Measurements from ENCODE around the gene ZBTB20. TPM values are rescaled to one million over a fixed set of nuclear protein-coding genes. Genes with fewer than 3 reads are reported as not detected.

Gene ZBTB20
- total RNA-seq, 1 donor from 2014 or later: 32.5 TPM

GRCh38 chr3:114329823-114330222 is 817.3 kb downstream of the ZBTB20 start:
- TF ChIP-seq CTCF (IDR thresholded peaks at IDR 0.05; ENCODE audit: insufficient read depth, low read length, poor library complexity, severe bottlenecking): no peak
- no peak for DNase-seq (ENCODE audit: low read depth)
- no peaks in the 10 kb centered on the region for H3K27me3 ChIP-seq (ENCODE audit: control insufficient read depth, insufficient read depth, low read length)
- no peak overlapping the region for H3K4me3 ChIP-seq (ENCODE audit: low read depth, low read length)
- H3K36me3 ChIP-seq (ENCODE audit: control insufficient read depth, insufficient read depth, low read length): no peaks in the 10 kb centered on the region

GRCh38 chr3:114328345-114328744 is 818.7 kb downstream of the ZBTB20 start:
- H3K4me3 ChIP-seq (ENCODE audit: low read depth, low read length): no peak overlapping the region
- DNase-seq (ENCODE audit: low read depth): no peak
- TF ChIP-seq CTCF (IDR thresholded peaks at IDR 0.05; ENCODE audit: insufficient read depth, low read length, poor library complexity, severe bottlenecking): no peak
- no peaks in the 10 kb centered on the region for H3K27me3 ChIP-seq (ENCODE audit: control insufficient read depth, insufficient read depth, low read length)
- H3K36me3 ChIP-seq (ENCODE audit: control insufficient read depth, insufficient read depth, low read length): no peaks in the 10 kb centered on the region

- no peak for TF ChIP-seq CTCF (IDR thresholded peaks at IDR 0.05; ENCODE audit: insufficient read depth, low read length, poor library complexity, severe bottlenecking)
- H3K27me3 ChIP-seq (ENCODE audit: control insufficient read depth, insufficient read depth, low read length): no peaks in the 10 kb centered on the region
- no peak for DNase-seq (ENCODE audit: low read depth)
- no peak overlapping the region for H3K4me3 ChIP-seq (ENCODE audit: low read depth, low read length)
- H3K36me3 ChIP-seq (ENCODE audit: control insufficient read depth, insufficient read depth, low read length): no peaks in the 10 kb centered on the region
Observed at GRCh38 chr3:114327665-114328064, 819.4 kb downstream of the ZBTB20 start.

GRCh38 chr3:114323546-114324254 is 823.4 kb downstream of the ZBTB20 start:
- TF ChIP-seq CTCF (IDR thresholded peaks at IDR 0.05; ENCODE audit: insufficient read depth, low read length, poor library complexity, severe bottlenecking): no peak
- no peak for DNase-seq (ENCODE audit: low read depth)
- Histone ChIP-seq H3K36me3 (ENCODE audit: control insufficient read depth, insufficient read depth, low read length) (no peaks in the 10 kb centered on the region), H3K27me3 (ENCODE audit: control insufficient read depth, insufficient read depth, low read length) (no peaks in the 10 kb centered on the region), H3K4me3 (ENCODE audit: low read depth, low read length) (no peak overlapping the region)

GRCh38 chr3:114320246-114320645 is 826.8 kb downstream of the ZBTB20 start:
- H3K4me3 ChIP-seq (ENCODE audit: low read depth, low read length): no peak overlapping the region
- DNase-seq (ENCODE audit: low read depth): no peak
- TF ChIP-seq CTCF (IDR thresholded peaks at IDR 0.05; ENCODE audit: insufficient read depth, low read length, poor library complexity, severe bottlenecking): no peak
- H3K27me3 ChIP-seq (ENCODE audit: control insufficient read depth, insufficient read depth, low read length): no peaks in the 10 kb centered on the region
- no peaks in the 10 kb centered on the region for H3K36me3 ChIP-seq (ENCODE audit: control insufficient read depth, insufficient read depth, low read length)

GRCh38 chr3:114319453-114319852 is 827.6 kb downstream of the ZBTB20 start:
- TF ChIP-seq CTCF (IDR thresholded peaks at IDR 0.05; ENCODE audit: insufficient read depth, low read length, poor library complexity, severe bottlenecking): no peak
- Histone ChIP-seq H3K27me3 (ENCODE audit: control insufficient read depth, insufficient read depth, low read length) (no peaks in the 10 kb centered on the region), H3K4me3 (ENCODE audit: low read depth, low read length) (no peak overlapping the region), H3K36me3 (ENCODE audit: control insufficient read depth, insufficient read depth, low read length) (no peaks in the 10 kb centered on the region)
- peak; percentile 19 for DNase-seq (ENCODE audit: low read depth)
